Measurements from ENCODE around the gene CCDC63.
"Not testable (repeated sequence)": the region's sequence is repeated elsewhere in the genome, so short reads cannot be mapped to it uniquely, and the experiment has no call there.

Gene CCDC63

GRCh38 chr12:110923192-110923591 lies 76.4 kb downstream of the CCDC63 start:
- no peak for DNase-seq (ENCODE audit: low spot score)

- no peak for DNase-seq (ENCODE audit: low spot score)
Observed at GRCh38 chr12:110923692-110924334, 77.0 kb downstream of the CCDC63 start.

GRCh38 chr12:110927546-110927945 lies 80.8 kb downstream of the CCDC63 start:
- no peak for DNase-seq (ENCODE audit: low spot score)

GRCh38 chr12:110928700-110929099 lies 81.9 kb downstream of the CCDC63 start:
- peak; percentile 9 for DNase-seq (ENCODE audit: low spot score)

GRCh38 chr12:110929818-110930217 lies 83.0 kb downstream of the CCDC63 start:
- DNase-seq (ENCODE audit: low spot score): peak; percentile 4

GRCh38 chr12:110930348-110931314 lies 83.8 kb downstream of the CCDC63 start:
- DNase-seq (ENCODE audit: low spot score): peak; percentile 6

GRCh38 chr12:110931315-110931728 lies 84.5 kb downstream of the CCDC63 start:
- peak; percentile 13 for DNase-seq (ENCODE audit: low spot score)

- DNase-seq (ENCODE audit: low spot score): peak; percentile 12
Observed at GRCh38 chr12:110932046-110932445, 85.3 kb downstream of the CCDC63 start.

- DNase-seq (ENCODE audit: low spot score): peak; percentile 4
Observed at GRCh38 chr12:110933326-110933974, 86.7 kb downstream of the CCDC63 start.

GRCh38 chr12:110934093-110934852 lies 87.5 kb downstream of the CCDC63 start:
- DNase-seq (ENCODE audit: low spot score): peak; percentile 18

GRCh38 chr12:110935588-110935987 lies 88.8 kb downstream of the CCDC63 start:
- no peak for DNase-seq (ENCODE audit: low spot score)

- DNase-seq (ENCODE audit: low spot score): no peak
Observed at GRCh38 chr12:110936367-110937103, 89.7 kb downstream of the CCDC63 start.

GRCh38 chr12:110937104-110937641 lies 90.4 kb downstream of the CCDC63 start:
- peak; percentile 85 for DNase-seq (ENCODE audit: low spot score)

- DNase-seq (ENCODE audit: low spot score): no peak
Observed at GRCh38 chr12:110940296-110940695, 93.5 kb downstream of the CCDC63 start.

- DNase-seq (ENCODE audit: low spot score): no peak
Observed at GRCh38 chr12:110940933-110941332, 94.1 kb downstream of the CCDC63 start.

- no peak for DNase-seq (ENCODE audit: low spot score)
Observed at GRCh38 chr12:110941391-110941790, 94.6 kb downstream of the CCDC63 start.

- DNase-seq (ENCODE audit: low spot score): no peak
Observed at GRCh38 chr12:110943373-110943772, 96.6 kb downstream of the CCDC63 start.

GRCh38 chr12:110948041-110948440 lies 101.3 kb downstream of the CCDC63 start:
- DNase-seq (ENCODE audit: low spot score): no peak

- DNase-seq (ENCODE audit: low spot score): not testable (repeated sequence)
Observed at GRCh38 chr12:110950466-110950865, 103.7 kb downstream of the CCDC63 start.

- not testable (repeated sequence) for DNase-seq (ENCODE audit: low spot score)
Observed at GRCh38 chr12:110950867-110951266, 104.1 kb downstream of the CCDC63 start.
